HCT116 (cell line): ENCODE results near the gene MLLT3. TPM values are rescaled to one million over a fixed set of nuclear protein-coding genes. Genes with fewer than 3 reads are reported as not detected.

Source experiments
- ATAC-seq: fragments of 200-7000 bp; cut with Tn5 transposase; 2 replicates; pipeline ENCODE4 v1.9.1; 2020; ENCODE audit warnings: mild to moderate bottlenecking, moderate library complexity
- BruUV-seq: library from RNA; stranded (reverse); fragments of 400-500 nt; replicated peaks from 2 replicates; lab custom pipeline; 2021; lab: Mats Ljungman, UMichigan
- CTCF ChIA-PET: fragments of 300-600 bp; sonication (Branson Sonifier 250); formaldehyde crosslinking; loops from one replicate; lab custom pipeline; 2021; ENCODE audit warnings: antibody characterized with exemption; lab: Charles Lee
- POLR2A ChIA-PET: fragments of 300-600, 350-600 bp; sonication (Branson Sonifier 250); formaldehyde crosslinking; loops from one replicate; lab custom pipeline; 2021; ENCODE audit warnings: antibody characterized with exemption; lab: Charles Lee
- RAD21 ChIA-PET, 2 experiments: fragments of 300-600 bp; sonication (Branson Sonifier 250); formaldehyde crosslinking; loops; one replicate each; lab custom pipeline; 2023; ENCODE audit warnings: low total read pairs in 2 of 2; ENCODE audit not compliant: uncharacterized antibody in 2 of 2, unreplicated experiment in 2 of 2, low non-redundant PET in 1 of 2; lab: Charles Lee
- DNase-seq: peaks from one replicate; pipeline ENCODE4 v3.0.0-alpha.2; 2010; ENCODE audit warnings: low read depth, low spot score
- H2AFZ ChIP-seq: fragments of 200-600 bp; shearing (Covaris generic), sonication (generic); 2 replicates; pipeline ENCODE4 v1.6.1; 2017; ENCODE audit warnings: low read depth, mixed run types, mixed read lengths, antibody characterized with exemption, low read length; ENCODE audit not compliant: poor library complexity, severe bottlenecking
- H3K27ac ChIP-seq: 2 replicates; pipeline ENCODE4 v1.5.1; 2012; ENCODE audit warnings: low read depth, low read length
- H3K27me3 ChIP-seq: fragments of 200-600 bp; sonication (generic); 2 replicates; pipeline ENCODE4 v1.6.1; 2016; ENCODE audit warnings: mixed run types, low read length, mixed read lengths; ENCODE audit not compliant: insufficient read depth
- H3K36me3 ChIP-seq, 2 experiments: fragments of 200-500 bp in 1 of 2; fragments of 200-600 bp in 1 of 2; sonication (Bioruptor generic) in 1 of 2; sonication (generic) in 1 of 2; 2 replicates each; pipeline versions ENCODE4 v1.5.1 to v1.6.1; 2014 to 2016; ENCODE audit warnings: low read length in 2 of 2, inconsistent platforms in 1 of 2, mixed read lengths in 1 of 2, mixed run types in 1 of 2; ENCODE audit not compliant: insufficient read depth in 2 of 2, control insufficient read depth in 1 of 2
- H3K4me1 ChIP-seq, 2 experiments: fragments of 200-600 bp in 1 of 2; sonication (generic) in 1 of 2; 2 replicates each; pipeline versions ENCODE4 v1.5.1 to v1.6.1; 2012 to 2017; ENCODE audit warnings: low read length in 2 of 2, inconsistent platforms in 1 of 2, mild to moderate bottlenecking in 1 of 2, mixed read lengths in 1 of 2, mixed run types in 1 of 2, moderate library complexity in 1 of 2; ENCODE audit not compliant: insufficient read depth in 2 of 2, control insufficient read depth in 1 of 2
- H3K4me2 ChIP-seq: fragments of 200-600 bp; sonication (generic); 2 replicates; pipeline ENCODE4 v1.6.1; 2017; ENCODE audit warnings: mixed run types, low read length, mixed read lengths
- H3K4me3 ChIP-seq, 2 experiments: fragments of 200-600 bp in 1 of 2; sonication (generic) in 1 of 2; replicated peaks in 1 of 2; 2 replicates each; pipeline ENCODE4 v1.5.1; 2011 to 2016; ENCODE audit warnings: low read length in 2 of 2, control low read depth in 1 of 2, low read depth in 1 of 2, mild to moderate bottlenecking in 1 of 2, mixed read lengths in 1 of 2, mixed run types in 1 of 2
- H3K79me2 ChIP-seq: fragments of 200-600 bp; sonication (generic); 2 replicates; pipeline ENCODE4 v1.6.1; 2017; ENCODE audit warnings: mild to moderate bottlenecking, mixed run types, low read length, moderate library complexity, mixed read lengths; ENCODE audit not compliant: insufficient read depth
- H3K9ac ChIP-seq: fragments of 200-600 bp; sonication (generic); 2 replicates; pipeline ENCODE4 v1.6.1; 2016; ENCODE audit warnings: low read length, mixed read lengths
- H3K9me2 ChIP-seq: fragments of 200-600 bp; sonication (generic), shearing (Covaris generic); 2 replicates; pipeline ENCODE4 v1.6.1; 2017; ENCODE audit warnings: mixed run types, mild to moderate bottlenecking, moderate library complexity; ENCODE audit not compliant: insufficient read depth
- H3K9me3 ChIP-seq, 2 experiments: fragments of 200-500 bp in 1 of 2; fragments of 200-600 bp in 1 of 2; sonication (Bioruptor generic) in 1 of 2; sonication (generic) in 1 of 2; 2 replicates each; pipeline ENCODE4 v1.6.1; 2014 to 2017; ENCODE audit warnings: low read length in 2 of 2, mixed read lengths in 2 of 2, inconsistent platforms in 1 of 2, low read depth in 1 of 2, mild to moderate bottlenecking in 1 of 2, mixed run types in 1 of 2, moderate library complexity in 1 of 2; ENCODE audit not compliant: control insufficient read depth in 1 of 2, insufficient read depth in 1 of 2
- H4K20me1 ChIP-seq: fragments of 200-600 bp; sonication (generic), shearing (Covaris generic); 2 replicates; pipeline ENCODE4 v1.6.1; 2017; ENCODE audit warnings: mixed run types, mild to moderate bottlenecking, moderate library complexity; ENCODE audit not compliant: insufficient read depth
- CBX3 ChIP-seq: IDR thresholded peaks from 2 replicates; pipeline ENCODE4 v1.6.1; 2012; ENCODE audit warnings: low read depth
- ELF1 ChIP-seq: IDR thresholded peaks from 2 replicates; pipeline ENCODE4 v1.6.1; 2012; ENCODE audit warnings: low read depth, borderline replicate concordance
- POLR2A ChIP-seq: IDR thresholded peaks from 2 replicates; pipeline ENCODE4 v1.7.0; 2011; ENCODE audit warnings: borderline replicate concordance; ENCODE audit not compliant: insufficient read depth, insufficient read length; ENCODE audit errors: extremely low read depth
- ZFX ChIP-seq: fragments of 450-650 bp; IDR thresholded peaks from 2 replicates; pipeline ENCODE4 v1.6.1; 2017
- intact Hi-C: fragments of 100-400 bp; cut with micrococcal nuclease; formaldehyde crosslinking; loops from 2 replicates; pipeline ENCODE4 v1.10.0; 2022
- total RNA-seq: library from RNA; stranded (reverse); gene quantifications from one replicate; pipeline ENCODE4 v1.2.1, GENCODE V29; 2021; ENCODE audit not compliant: unreplicated experiment
- TF ChIP-seq, protein P1 (sequence below): IDR thresholded peaks from 2 replicates; pipeline ENCODE4 v1.6.1; 2012; ENCODE audit warnings: low read depth
- TF ChIP-seq, protein P2 (sequence below): IDR thresholded peaks from 2 replicates; pipeline ENCODE4 v1.6.1; 2011; ENCODE audit warnings: mild to moderate bottlenecking, low read length, moderate library complexity; ENCODE audit not compliant: insufficient replicate concordance; ENCODE audit errors: extremely low read depth

Gene MLLT3
- total RNA-seq, 1 experiment from 2014 or later = 4.3 TPM

DNA sequence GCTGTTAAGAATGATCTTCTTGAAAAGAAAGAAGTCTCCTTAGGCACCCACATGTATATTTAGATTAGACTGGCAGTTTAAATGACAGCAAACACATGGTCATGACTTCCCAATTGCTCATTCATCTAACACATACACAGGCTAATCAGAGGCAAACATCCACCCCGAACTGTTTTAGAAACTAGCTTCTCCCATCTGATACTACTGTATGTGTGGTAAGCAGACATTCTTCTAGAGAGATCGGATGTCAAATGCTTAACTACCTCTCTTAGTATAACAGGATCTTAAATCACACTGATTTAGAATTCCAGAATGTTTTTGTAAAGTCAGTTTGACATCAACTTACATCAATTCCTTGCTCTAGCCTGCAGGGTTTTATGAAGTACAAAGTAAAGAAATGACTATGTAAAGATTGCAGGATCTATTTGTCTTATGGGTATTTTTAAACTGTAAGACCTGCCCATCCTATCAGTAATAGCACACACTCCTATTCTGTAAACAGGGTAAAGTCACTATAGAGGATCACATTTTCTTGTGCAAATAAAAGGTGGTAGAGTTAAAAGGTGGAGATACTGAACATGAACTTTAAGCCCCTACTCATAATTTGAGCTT lies 239.7 kb downstream of the MLLT3 start:
- TF ChIP-seq, protein P1, sequence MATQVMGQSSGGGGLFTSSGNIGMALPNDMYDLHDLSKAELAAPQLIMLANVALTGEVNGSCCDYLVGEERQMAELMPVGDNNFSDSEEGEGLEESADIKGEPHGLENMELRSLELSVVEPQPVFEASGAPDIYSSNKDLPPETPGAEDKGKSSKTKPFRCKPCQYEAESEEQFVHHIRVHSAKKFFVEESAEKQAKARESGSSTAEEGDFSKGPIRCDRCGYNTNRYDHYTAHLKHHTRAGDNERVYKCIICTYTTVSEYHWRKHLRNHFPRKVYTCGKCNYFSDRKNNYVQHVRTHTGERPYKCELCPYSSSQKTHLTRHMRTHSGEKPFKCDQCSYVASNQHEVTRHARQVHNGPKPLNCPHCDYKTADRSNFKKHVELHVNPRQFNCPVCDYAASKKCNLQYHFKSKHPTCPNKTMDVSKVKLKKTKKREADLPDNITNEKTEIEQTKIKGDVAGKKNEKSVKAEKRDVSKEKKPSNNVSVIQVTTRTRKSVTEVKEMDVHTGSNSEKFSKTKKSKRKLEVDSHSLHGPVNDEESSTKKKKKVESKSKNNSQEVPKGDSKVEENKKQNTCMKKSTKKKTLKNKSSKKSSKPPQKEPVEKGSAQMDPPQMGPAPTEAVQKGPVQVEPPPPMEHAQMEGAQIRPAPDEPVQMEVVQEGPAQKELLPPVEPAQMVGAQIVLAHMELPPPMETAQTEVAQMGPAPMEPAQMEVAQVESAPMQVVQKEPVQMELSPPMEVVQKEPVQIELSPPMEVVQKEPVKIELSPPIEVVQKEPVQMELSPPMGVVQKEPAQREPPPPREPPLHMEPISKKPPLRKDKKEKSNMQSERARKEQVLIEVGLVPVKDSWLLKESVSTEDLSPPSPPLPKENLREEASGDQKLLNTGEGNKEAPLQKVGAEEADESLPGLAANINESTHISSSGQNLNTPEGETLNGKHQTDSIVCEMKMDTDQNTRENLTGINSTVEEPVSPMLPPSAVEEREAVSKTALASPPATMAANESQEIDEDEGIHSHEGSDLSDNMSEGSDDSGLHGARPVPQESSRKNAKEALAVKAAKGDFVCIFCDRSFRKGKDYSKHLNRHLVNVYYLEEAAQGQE = no peak
- TF ChIP-seq ZFX = no peak
- TF ChIP-seq CBX3 = no peak
- TF ChIP-seq, protein P2, sequence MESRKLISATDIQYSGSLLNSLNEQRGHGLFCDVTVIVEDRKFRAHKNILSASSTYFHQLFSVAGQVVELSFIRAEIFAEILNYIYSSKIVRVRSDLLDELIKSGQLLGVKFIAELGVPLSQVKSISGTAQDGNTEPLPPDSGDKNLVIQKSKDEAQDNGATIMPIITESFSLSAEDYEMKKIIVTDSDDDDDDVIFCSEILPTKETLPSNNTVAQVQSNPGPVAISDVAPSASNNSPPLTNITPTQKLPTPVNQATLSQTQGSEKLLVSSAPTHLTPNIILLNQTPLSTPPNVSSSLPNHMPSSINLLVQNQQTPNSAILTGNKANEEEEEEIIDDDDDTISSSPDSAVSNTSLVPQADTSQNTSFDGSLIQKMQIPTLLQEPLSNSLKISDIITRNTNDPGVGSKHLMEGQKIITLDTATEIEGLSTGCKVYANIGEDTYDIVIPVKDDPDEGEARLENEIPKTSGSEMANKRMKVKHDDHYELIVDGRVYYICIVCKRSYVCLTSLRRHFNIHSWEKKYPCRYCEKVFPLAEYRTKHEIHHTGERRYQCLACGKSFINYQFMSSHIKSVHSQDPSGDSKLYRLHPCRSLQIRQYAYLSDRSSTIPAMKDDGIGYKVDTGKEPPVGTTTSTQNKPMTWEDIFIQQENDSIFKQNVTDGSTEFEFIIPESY = no peak
- no peak for TF ChIP-seq ELF1
- no peak for TF ChIP-seq POLR2A
- Histone ChIP-seq H4K20me1 (no peaks in the 10 kb centered on the region; the same call in 1 of the 2 replicates), H3K27ac (no peak overlapping the region), H3K9me3 (no peaks in the 10 kb centered on the region), H3K4me3 (no peak overlapping the region), H3K9ac (no peak overlapping the region), H3K9me2 (no peaks in the 10 kb centered on the region), H3K36me3 (no peaks in the 10 kb centered on the region), H2AFZ (no peak overlapping the region), H3K27me3 (peaks cover 26% of the 10 kb centered on the region), H3K79me2 (no peaks in the 10 kb centered on the region), H3K4me2 (no peak overlapping the region), H3K4me1 (no peaks in the 10 kb centered on the region)
- no TSS peak for BruUV-seq
- RAD21 ChIA-PET = no interaction called here
- intact Hi-C loops = no loop called here
- POLR2A ChIA-PET = no interaction called here
- CTCF ChIA-PET = no interaction called here
- DNase-seq = no peak
- ATAC-seq = no peak
